HL-60 (cell line): Measurements from ENCODE around the gene FBXO24.

ENCODE experiments used
- DNase-seq, 2 experiments: peaks; one replicate each; pipeline ENCODE4 v3.0.0-alpha.2; 2010 to 2020; ENCODE audit warnings: low read depth in 1 of 2, low spot score in 1 of 2
- H3K27ac ChIP-seq: fragments of 250-450 bp; sonication (Bioruptor Pico); replicated peaks from 2 replicates; pipeline ENCODE4 v1.5.1; 2020; ENCODE audit warnings: mild to moderate bottlenecking, moderate library complexity
- H3K27me3 ChIP-seq: fragments of 250-450 bp; sonication (Bioruptor Pico); 2 replicates; pipeline ENCODE4 v1.5.1; 2021; ENCODE audit warnings: mild to moderate bottlenecking, moderate library complexity; ENCODE audit not compliant: insufficient read depth, poor library complexity, severe bottlenecking
- H3K4me3 ChIP-seq: replicated peaks from 2 replicates; pipeline ENCODE4 v1.5.1; 2011; ENCODE audit warnings: mild to moderate bottlenecking, control low read depth, low read length; ENCODE audit not compliant: insufficient read depth
- GABPA ChIP-seq: IDR thresholded peaks from 2 replicates; pipeline ENCODE4 v1.6.1; 2012; ENCODE audit warnings: low read depth
- POLR2AphosphoS5 ChIP-seq: IDR thresholded peaks from 2 replicates; pipeline ENCODE4 v1.6.1; 2012; ENCODE audit warnings: low read depth
- SPI1 ChIP-seq: IDR thresholded peaks from 2 replicates; pipeline ENCODE4 v1.6.1; 2012; ENCODE audit warnings: low read depth, mild to moderate bottlenecking, borderline replicate concordance
- TF ChIP-seq, protein P1 (sequence below): IDR thresholded peaks from one replicate; pipeline ENCODE4 v1.5.1; 2011; ENCODE audit warnings: low read length, control low read depth, inconsistent platforms; ENCODE audit not compliant: insufficient read depth
- TF ChIP-seq, protein P2 (sequence below): IDR thresholded peaks from 2 replicates; pipeline ENCODE4 v1.6.1; 2012; ENCODE audit warnings: low read depth; ENCODE audit not compliant: insufficient replicate concordance

Gene FBXO24

GRCh38 chr7:100553032-100553431 is 33.1 kb upstream of the FBXO24 start:
- DNase-seq = no peak
- H3K27ac ChIP-seq = no peak overlapping the region
- no peaks in the 10 kb centered on the region for H3K27me3 ChIP-seq
- TF ChIP-seq, protein P1, sequence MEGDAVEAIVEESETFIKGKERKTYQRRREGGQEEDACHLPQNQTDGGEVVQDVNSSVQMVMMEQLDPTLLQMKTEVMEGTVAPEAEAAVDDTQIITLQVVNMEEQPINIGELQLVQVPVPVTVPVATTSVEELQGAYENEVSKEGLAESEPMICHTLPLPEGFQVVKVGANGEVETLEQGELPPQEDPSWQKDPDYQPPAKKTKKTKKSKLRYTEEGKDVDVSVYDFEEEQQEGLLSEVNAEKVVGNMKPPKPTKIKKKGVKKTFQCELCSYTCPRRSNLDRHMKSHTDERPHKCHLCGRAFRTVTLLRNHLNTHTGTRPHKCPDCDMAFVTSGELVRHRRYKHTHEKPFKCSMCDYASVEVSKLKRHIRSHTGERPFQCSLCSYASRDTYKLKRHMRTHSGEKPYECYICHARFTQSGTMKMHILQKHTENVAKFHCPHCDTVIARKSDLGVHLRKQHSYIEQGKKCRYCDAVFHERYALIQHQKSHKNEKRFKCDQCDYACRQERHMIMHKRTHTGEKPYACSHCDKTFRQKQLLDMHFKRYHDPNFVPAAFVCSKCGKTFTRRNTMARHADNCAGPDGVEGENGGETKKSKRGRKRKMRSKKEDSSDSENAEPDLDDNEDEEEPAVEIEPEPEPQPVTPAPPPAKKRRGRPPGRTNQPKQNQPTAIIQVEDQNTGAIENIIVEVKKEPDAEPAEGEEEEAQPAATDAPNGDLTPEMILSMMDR = no peak
- no peak for TF ChIP-seq SPI1
- TF ChIP-seq GABPA = no peak
- TF ChIP-seq, protein P2, sequence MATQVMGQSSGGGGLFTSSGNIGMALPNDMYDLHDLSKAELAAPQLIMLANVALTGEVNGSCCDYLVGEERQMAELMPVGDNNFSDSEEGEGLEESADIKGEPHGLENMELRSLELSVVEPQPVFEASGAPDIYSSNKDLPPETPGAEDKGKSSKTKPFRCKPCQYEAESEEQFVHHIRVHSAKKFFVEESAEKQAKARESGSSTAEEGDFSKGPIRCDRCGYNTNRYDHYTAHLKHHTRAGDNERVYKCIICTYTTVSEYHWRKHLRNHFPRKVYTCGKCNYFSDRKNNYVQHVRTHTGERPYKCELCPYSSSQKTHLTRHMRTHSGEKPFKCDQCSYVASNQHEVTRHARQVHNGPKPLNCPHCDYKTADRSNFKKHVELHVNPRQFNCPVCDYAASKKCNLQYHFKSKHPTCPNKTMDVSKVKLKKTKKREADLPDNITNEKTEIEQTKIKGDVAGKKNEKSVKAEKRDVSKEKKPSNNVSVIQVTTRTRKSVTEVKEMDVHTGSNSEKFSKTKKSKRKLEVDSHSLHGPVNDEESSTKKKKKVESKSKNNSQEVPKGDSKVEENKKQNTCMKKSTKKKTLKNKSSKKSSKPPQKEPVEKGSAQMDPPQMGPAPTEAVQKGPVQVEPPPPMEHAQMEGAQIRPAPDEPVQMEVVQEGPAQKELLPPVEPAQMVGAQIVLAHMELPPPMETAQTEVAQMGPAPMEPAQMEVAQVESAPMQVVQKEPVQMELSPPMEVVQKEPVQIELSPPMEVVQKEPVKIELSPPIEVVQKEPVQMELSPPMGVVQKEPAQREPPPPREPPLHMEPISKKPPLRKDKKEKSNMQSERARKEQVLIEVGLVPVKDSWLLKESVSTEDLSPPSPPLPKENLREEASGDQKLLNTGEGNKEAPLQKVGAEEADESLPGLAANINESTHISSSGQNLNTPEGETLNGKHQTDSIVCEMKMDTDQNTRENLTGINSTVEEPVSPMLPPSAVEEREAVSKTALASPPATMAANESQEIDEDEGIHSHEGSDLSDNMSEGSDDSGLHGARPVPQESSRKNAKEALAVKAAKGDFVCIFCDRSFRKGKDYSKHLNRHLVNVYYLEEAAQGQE = no peak
- no peak for TF ChIP-seq POLR2AphosphoS5
- no peak overlapping the region for H3K4me3 ChIP-seq

DNA sequence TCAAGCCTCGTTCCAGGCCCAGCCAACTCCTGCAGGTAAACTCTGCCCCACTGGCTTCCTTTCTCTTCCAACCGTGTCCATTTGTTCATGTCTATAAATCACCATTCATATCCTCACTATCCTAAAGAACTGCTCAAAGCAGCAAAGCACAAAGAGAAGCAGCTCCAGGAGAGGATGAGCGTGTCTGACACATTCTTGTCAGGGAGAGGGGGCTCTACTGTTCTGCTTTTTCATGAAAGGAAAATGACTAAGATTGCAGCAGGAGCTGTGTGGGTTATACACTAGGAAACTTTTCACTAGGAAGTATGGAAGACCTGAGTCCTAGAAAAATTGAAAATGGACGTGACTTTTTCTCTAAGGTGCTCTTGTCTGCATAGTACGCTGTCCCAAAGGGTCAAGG is 30.4 kb upstream of the FBXO24 start:
- Histone ChIP-seq H3K27ac (no peak overlapping the region), H3K27me3 (no peaks in the 10 kb centered on the region), H3K4me3 (no peak overlapping the region)
- TF ChIP-seq, protein P2 = no peak
- TF ChIP-seq POLR2AphosphoS5 (no peak), GABPA (no peak), SPI1 (no peak)
- DNase-seq = no peak

DNA sequence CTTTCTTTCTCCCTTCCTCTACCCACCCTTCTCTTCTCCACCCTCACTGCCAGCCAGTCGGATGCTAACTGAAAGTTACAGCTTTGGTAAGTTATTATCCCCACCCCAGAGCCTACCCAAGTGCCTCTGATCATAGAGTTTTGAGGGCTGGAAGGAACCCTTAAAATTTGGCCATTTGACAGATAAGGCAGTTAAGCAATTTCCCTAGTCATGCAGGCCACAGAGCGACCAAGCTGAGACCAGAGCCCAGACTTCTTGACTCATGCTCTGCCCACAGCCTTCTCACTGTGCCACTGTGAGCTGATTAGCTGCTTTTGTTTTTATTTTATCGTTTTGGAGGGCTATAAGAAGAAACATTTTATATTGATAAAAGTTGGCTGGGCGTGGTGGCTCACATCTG is 29.6 kb upstream of the FBXO24 start:
- peak in 1 of 2 experiments; percentile 68 for DNase-seq
- peak overlapping the region; percentile 22; the same call in 1 of the 2 replicates for H3K27ac ChIP-seq
- H3K27me3 ChIP-seq = no peaks in the 10 kb centered on the region
- no peak overlapping the region for H3K4me3 ChIP-seq
- no peak for TF ChIP-seq GABPA

GRCh38 chr7:100559127-100559526 is 27.0 kb upstream of the FBXO24 start:
- H3K27ac ChIP-seq = no peak overlapping the region
- TF ChIP-seq, protein P2 = no peak
- TF ChIP-seq POLR2AphosphoS5 (no peak), GABPA (no peak), SPI1 (no peak)
- TF ChIP-seq, protein P1 = no peak
- H3K27me3 ChIP-seq = no peaks in the 10 kb centered on the region
- no peak for DNase-seq
- no peak overlapping the region for H3K4me3 ChIP-seq
